HCEC 1CT (cell line): ENCODE data around the gene EBF3.
"Not testable (repeated sequence)": the region's sequence is repeated elsewhere in the genome, so short reads cannot be mapped to it uniquely, and the experiment has no call there.

Experiments
- DNase-seq: peaks from one replicate; pipeline ENCODE4 v3.0.0-alpha.2; 2017

Gene EBF3

GRCh38 chr10:129926066-129927055, 37.7 kb downstream of the EBF3 start:
- no peak for DNase-seq

- no peak for DNase-seq
These were observed 39.5 kb downstream of the EBF3 start for GRCh38 chr10:129924375-129925085.

GRCh38 chr10:129922598-129923123, 41.4 kb downstream of the EBF3 start:
- no peak for DNase-seq

GRCh38 chr10:129921801-129922597, 42.1 kb downstream of the EBF3 start:
- no peak for DNase-seq

GRCh38 chr10:129921065-129921670, 42.9 kb downstream of the EBF3 start:
- DNase-seq: no peak

- DNase-seq: not testable (repeated sequence)
These were observed 43.9 kb downstream of the EBF3 start for GRCh38 chr10:129920187-129920586.

- no peak for DNase-seq
These were observed 44.7 kb downstream of the EBF3 start for GRCh38 chr10:129919358-129919757.

- no peak for DNase-seq
These were observed 45.2 kb downstream of the EBF3 start for GRCh38 chr10:129918836-129919235.

- no peak for DNase-seq
These were observed 45.7 kb downstream of the EBF3 start for GRCh38 chr10:129918401-129918800.

GRCh38 chr10:129917936-129918335, 46.1 kb downstream of the EBF3 start:
- DNase-seq: no peak

GRCh38 chr10:129916506-129916995, 47.5 kb downstream of the EBF3 start:
- DNase-seq: no peak

- DNase-seq: no peak
These were observed 48.3 kb downstream of the EBF3 start for GRCh38 chr10:129915526-129916378.

GRCh38 chr10:129914960-129915359, 49.1 kb downstream of the EBF3 start:
- DNase-seq: no peak

GRCh38 chr10:129914153-129914855, 49.8 kb downstream of the EBF3 start:
- DNase-seq: no peak

- DNase-seq: no peak
These were observed 50.9 kb downstream of the EBF3 start for GRCh38 chr10:129912986-129913695.

GRCh38 chr10:129912166-129912917, 51.7 kb downstream of the EBF3 start:
- DNase-seq: no peak

GRCh38 chr10:129911451-129912165, 52.5 kb downstream of the EBF3 start:
- no peak for DNase-seq

GRCh38 chr10:129910861-129911260, 53.2 kb downstream of the EBF3 start:
- no peak for DNase-seq
